HepG2 (cell line): Measurements from ENCODE around the gene VPS4A. TPM values are rescaled to one million over a fixed set of nuclear protein-coding genes. Genes with fewer than 3 reads are reported as not detected.

Experiments used
- ATF7-NPFF ChIP-seq: sonication (generic); formaldehyde crosslinking; IDR thresholded peaks from 2 replicates; pipeline ENCODE4 v1.8.1; 2023; ENCODE audit warnings: mild to moderate bottlenecking, low read depth, missing genetic modification reagents, moderate library complexity
- CBFB ChIP-seq: sonication (generic); formaldehyde crosslinking; IDR thresholded peaks from 2 replicates; pipeline ENCODE4 v1.4.0; 2020; ENCODE audit warnings: missing genetic modification reagents
- CERS6 ChIP-seq: sonication (generic); formaldehyde crosslinking; IDR thresholded peaks from 2 replicates; pipeline ENCODE4 v1.5.0; 2020; ENCODE audit warnings: missing genetic modification reagents
- CREB1 ChIP-seq, 2 experiments: fragments of 450-650 bp in 1 of 2; IDR thresholded peaks; 2 replicates each; pipeline ENCODE4 v1.6.1; 2016 to 2017; ENCODE audit warnings: control low read depth in 1 of 2, mild to moderate bottlenecking in 1 of 2, missing compliant biosample characterization in 1 of 2, missing genetic modification characterization in 1 of 2
- E2F5 ChIP-seq: sonication (generic); formaldehyde crosslinking; conservative IDR thresholded peaks from 2 replicates; pipeline ENCODE4 v1.4.0; 2020; ENCODE audit warnings: missing genetic modification reagents
- HBP1 ChIP-seq: IDR thresholded peaks from 2 replicates; pipeline ENCODE4 v1.6.1; 2016; ENCODE audit warnings: low read depth, control low read depth
- HES4 ChIP-seq: sonication (generic); formaldehyde crosslinking; IDR thresholded peaks from 2 replicates; pipeline ENCODE4 v1.9.0; 2021; ENCODE audit warnings: mild to moderate bottlenecking, missing genetic modification reagents, borderline replicate concordance
- MIER3 ChIP-seq: IDR thresholded peaks from 2 replicates; pipeline ENCODE4 v1.6.1; 2016; ENCODE audit warnings: missing compliant biosample characterization, borderline replicate concordance
- MYC ChIP-seq: sonication (generic); formaldehyde crosslinking; IDR thresholded peaks from 2 replicates; pipeline ENCODE4 v1.9.0; 2021; ENCODE audit warnings: missing genetic modification reagents, borderline replicate concordance
- PREB ChIP-seq: sonication (generic); formaldehyde crosslinking; IDR thresholded peaks from 2 replicates; pipeline ENCODE4 v1.4.0; 2020; ENCODE audit warnings: missing genetic modification reagents
- RELA ChIP-seq: sonication (generic); formaldehyde crosslinking; IDR thresholded peaks from 2 replicates; pipeline ENCODE4 v1.4.0; 2020; ENCODE audit warnings: missing genetic modification reagents
- RFXANK ChIP-seq: IDR thresholded peaks from 2 replicates; pipeline ENCODE4 v1.6.1; 2016
- SNAPC2 ChIP-seq: sonication (generic); formaldehyde crosslinking; IDR thresholded peaks from 2 replicates; pipeline ENCODE4 v1.8.1; 2022; ENCODE audit warnings: mild to moderate bottlenecking, missing genetic modification reagents
- SP5 ChIP-seq: IDR thresholded peaks from 2 replicates; pipeline ENCODE4 v1.6.1; 2016; ENCODE audit warnings: low read depth, borderline replicate concordance
- ZEB1 ChIP-seq: IDR thresholded peaks from 2 replicates; pipeline ENCODE4 v1.6.1; 2012; ENCODE audit warnings: mild to moderate bottlenecking, low read depth, inconsistent platforms; ENCODE audit not compliant: insufficient replicate concordance
- ZMYM3 ChIP-seq: sonication (generic); formaldehyde crosslinking; IDR thresholded peaks from 2 replicates; pipeline ENCODE4 v1.5.1; 2020; ENCODE audit warnings: mild to moderate bottlenecking, missing genetic modification reagents
- ZNF335 ChIP-seq: sonication (generic); formaldehyde crosslinking; IDR thresholded peaks from 2 replicates; pipeline ENCODE4 v1.4.0; 2020; ENCODE audit warnings: missing genetic modification reagents
- ZNF460 ChIP-seq: sonication (generic); formaldehyde crosslinking; IDR thresholded peaks from 2 replicates; pipeline ENCODE4 v1.5.1; 2020; ENCODE audit warnings: missing genetic modification reagents, mild to moderate bottlenecking, borderline replicate concordance
- ZSCAN22 ChIP-seq: sonication (generic); formaldehyde crosslinking; IDR thresholded peaks from 2 replicates; pipeline ENCODE4 v1.4.0; 2020; ENCODE audit warnings: mild to moderate bottlenecking, missing genetic modification reagents
- polyA plus RNA-seq, 8 experiments: library from polyadenylated mRNA; depleted of rRNA in 3 of 8; stranded (reverse) in 7 of 8; unstranded in 1 of 8; fragments of >200 nt; fragmentation: Illumina TruSeq in 4 of 8; extraction: Trizol in 4 of 8; gene quantifications; 2 replicates each; pipeline versions ENCODE4 v1.2.1 to v1.2.3, GENCODE V29; 2011 to 2016; ENCODE audit warnings: low read depth in 4 of 8, missing spikeins in 1 of 8, mixed read lengths in 1 of 8; ENCODE audit not compliant: insufficient read depth in 1 of 8
- total RNA-seq, 5 experiments: library from RNA; depleted of rRNA; stranded (reverse); fragments of >200 nt; fragmentation: Illumina TruSeq; extraction: Trizol; gene quantifications; 2 replicates each; pipeline ENCODE4 v1.2.3, GENCODE V29; 2016; ENCODE audit warnings: low read depth in 1 of 5
- TF ChIP-seq, protein P1 (sequence below): sonication (generic); formaldehyde crosslinking; IDR thresholded peaks from 2 replicates; pipeline ENCODE4 v1.4.0; 2020; ENCODE audit warnings: missing genetic modification reagents
- TF ChIP-seq, protein P2 (sequence below): sonication (generic); formaldehyde crosslinking; IDR thresholded peaks from 2 replicates; pipeline ENCODE4 v1.5.0; 2020; ENCODE audit warnings: missing genetic modification reagents

VPS4A gene
- total and polyA plus RNA-seq, 2 of the 13 experiments (the other 11 are each of a cell fraction or from before 2014, with no cell fraction given), result 13.2 to 27.9 TPM

DNA sequence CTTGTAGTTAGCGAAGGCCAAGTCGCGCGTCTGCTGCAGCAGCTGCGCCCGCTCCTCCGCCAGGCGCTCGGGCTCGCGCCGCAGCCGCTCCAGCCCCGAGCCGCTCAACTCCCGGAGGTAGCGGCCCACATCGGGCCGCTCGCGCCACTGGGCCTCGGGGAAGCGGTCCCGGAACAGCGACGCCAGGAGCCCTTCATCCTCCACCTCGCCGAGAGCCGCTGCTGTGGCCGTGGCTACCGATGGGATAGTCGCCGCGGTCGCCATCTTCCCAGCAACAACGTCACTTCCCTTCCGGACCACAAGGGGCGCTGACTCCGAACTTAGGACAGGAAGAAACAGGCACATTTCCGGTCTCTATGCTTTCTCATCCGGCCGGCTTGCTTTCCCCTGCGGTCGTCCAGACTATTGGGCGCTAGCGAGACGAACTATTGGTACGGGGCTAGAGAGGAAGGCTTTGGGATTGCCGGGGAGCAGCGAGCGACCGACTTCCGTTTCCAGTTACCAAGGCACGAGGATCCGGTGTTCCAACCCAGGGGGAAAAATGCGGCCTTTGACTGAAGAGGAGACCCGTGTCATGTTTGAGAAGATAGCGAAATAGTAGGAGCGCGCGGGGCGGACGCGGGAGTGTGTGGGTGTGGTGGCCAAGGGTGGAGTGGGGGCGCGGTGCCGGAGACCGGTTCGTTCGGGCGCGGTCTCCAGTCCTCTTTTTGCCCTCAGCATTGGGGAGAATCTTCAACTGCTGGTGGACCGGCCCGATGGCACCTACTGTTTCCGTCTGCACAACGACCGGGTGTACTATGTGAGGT is 28.3 kb downstream of the VPS4A start, which contains the start of the genes COG8 and NIP7 (continued):
- TF ChIP-seq PREB (CRISPR knock-in tag) (no peak), CBFB (CRISPR knock-in tag) (peak; percentile 88), ZMYM3 (CRISPR knock-in tag) (no peak), CREB1 (IDR thresholded peaks at IDR 0.05) (peak; percentile 90), CREB1 (CRISPR knock-in tag; IDR thresholded peaks at IDR 0.05) (peak; percentile 94), RELA (CRISPR knock-in tag) (peak; percentile 56; the same call in 1 of the 2 replicates), SNAPC2 (CRISPR knock-in tag) (peak; percentile 86), MIER3 (CRISPR knock-in tag) (peak; percentile 70), CERS6 (CRISPR knock-in tag) (peak; percentile 75), E2F5 (CRISPR knock-in tag) (peak; percentile 25; the same call in 1 of the 2 replicates), SP5 (CRISPR knock-in tag) (peak; percentile 29; the same call in 1 of the 2 replicates), ZSCAN22 (CRISPR knock-in tag) (no peak), ZEB1 (no peak), ZNF460 (no peak; the same call in 1 of the 2 replicates), MYC (CRISPR knock-in tag) (peak; percentile 95), RFXANK (CRISPR knock-in tag) (0 out of 2 replicates have a peak, but pooled peaks have one; percentile 78), ZNF335 (peak; percentile 90), ATF7-NPFF (peak; percentile 69), HBP1 (CRISPR knock-in tag) (peak; percentile 83), HES4 (CRISPR knock-in tag) (peak; percentile 87)
- TF ChIP-seq, protein P1, sequence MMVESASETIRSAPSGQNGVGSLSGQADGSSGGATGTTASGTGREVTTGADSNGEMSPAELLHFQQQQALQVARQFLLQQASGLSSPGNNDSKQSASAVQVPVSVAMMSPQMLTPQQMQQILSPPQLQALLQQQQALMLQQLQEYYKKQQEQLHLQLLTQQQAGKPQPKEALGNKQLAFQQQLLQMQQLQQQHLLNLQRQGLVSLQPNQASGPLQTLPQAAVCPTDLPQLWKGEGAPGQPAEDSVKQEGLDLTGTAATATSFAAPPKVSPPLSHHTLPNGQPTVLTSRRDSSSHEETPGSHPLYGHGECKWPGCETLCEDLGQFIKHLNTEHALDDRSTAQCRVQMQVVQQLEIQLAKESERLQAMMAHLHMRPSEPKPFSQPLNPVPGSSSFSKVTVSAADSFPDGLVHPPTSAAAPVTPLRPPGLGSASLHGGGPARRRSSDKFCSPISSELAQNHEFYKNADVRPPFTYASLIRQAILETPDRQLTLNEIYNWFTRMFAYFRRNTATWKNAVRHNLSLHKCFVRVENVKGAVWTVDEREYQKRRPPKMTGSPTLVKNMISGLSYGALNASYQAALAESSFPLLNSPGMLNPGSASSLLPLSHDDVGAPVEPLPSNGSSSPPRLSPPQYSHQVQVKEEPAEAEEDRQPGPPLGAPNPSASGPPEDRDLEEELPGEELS (CRISPR knock-in tag), result peak; percentile 81
- TF ChIP-seq, protein P2, sequence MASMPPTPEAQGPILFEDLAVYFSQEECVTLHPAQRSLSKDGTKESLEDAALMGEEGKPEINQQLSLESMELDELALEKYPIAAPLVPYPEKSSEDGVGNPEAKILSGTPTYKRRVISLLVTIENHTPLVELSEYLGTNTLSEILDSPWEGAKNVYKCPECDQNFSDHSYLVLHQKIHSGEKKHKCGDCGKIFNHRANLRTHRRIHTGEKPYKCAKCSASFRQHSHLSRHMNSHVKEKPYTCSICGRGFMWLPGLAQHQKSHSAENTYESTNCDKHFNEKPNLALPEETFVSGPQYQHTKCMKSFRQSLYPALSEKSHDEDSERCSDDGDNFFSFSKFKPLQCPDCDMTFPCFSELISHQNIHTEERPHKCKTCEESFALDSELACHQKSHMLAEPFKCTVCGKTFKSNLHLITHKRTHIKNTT, result no peak
